ENCODE measurements around the gene NOL11. TPM values are rescaled to one million over a fixed set of nuclear protein-coding genes. Genes with fewer than 3 reads are reported as not detected.
"Not testable (repeated sequence)": the region's sequence is repeated elsewhere in the genome, so short reads cannot be mapped to it uniquely, and the experiment has no call there.

The NOL11 gene
- polyA plus RNA-seq (2013, experiment 1 of 2; ENCODE audit: insufficient read length): 36.2 TPM
- polyA plus RNA-seq (2013, experiment 2 of 2; ENCODE audit: insufficient read length): 25.4 TPM

DNA sequence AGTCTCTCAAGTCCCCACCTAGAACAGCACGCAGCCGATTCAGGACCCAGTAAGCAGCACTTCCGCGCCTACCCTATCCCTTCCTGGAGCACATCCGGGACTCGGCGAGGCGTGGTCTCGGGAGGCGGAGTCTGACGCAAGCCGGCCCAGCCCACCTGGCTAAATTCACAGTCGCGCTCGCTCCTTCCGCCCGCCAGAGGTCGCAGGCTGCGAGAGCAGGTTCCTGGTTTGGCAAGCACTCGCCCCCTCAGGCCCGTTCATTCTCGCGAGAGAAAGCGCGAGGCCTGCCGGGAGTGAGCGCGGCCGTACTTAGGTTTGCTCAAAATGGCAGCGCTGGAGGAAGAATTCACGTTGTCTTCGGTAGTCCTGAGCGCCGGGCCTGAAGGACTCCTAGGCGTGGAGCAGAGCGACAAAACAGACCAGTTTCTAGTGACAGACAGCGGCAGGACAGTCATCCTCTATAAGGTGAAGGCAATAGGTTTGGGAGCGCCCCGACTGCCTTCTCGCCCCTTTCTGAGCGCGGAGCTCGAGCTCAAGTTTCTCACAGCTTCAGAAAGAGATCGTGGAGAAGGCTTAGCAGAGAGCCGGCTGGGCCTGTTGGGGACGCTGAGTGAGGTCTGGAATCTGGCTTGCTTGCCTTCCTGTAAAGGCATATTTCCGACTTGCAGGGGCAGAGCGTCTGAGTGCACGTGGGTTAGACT, at the start of gene NOL11:
Gene NOL11, plus strand, starts transcription at position 313 of the 701 bp plus-strand sequence. Its CDS starts 12 bp downstream, at position 325.
- DNase-seq: peak; percentile 97

DNA sequence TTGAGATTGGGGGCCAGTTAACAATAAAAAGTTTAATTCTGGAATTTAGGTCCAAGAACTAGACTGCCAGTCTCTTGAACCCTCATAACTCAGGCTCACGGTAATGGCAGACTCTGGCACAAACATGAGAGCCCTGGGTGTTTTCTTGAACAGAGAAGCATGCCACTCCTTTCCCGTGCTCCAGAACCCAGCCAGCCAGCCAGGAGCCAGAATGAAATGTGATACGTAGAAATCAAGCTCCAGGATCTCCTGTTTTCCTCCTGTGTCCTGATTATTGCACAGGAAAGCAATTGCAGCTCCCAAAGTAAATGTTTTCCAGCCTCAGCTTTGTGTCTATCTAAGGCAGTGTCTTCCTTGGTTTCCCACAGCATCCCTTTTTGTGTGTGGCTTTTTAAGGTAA, 46.2 kb upstream of the NOL11 start:
- DNase-seq: no peak

DNA sequence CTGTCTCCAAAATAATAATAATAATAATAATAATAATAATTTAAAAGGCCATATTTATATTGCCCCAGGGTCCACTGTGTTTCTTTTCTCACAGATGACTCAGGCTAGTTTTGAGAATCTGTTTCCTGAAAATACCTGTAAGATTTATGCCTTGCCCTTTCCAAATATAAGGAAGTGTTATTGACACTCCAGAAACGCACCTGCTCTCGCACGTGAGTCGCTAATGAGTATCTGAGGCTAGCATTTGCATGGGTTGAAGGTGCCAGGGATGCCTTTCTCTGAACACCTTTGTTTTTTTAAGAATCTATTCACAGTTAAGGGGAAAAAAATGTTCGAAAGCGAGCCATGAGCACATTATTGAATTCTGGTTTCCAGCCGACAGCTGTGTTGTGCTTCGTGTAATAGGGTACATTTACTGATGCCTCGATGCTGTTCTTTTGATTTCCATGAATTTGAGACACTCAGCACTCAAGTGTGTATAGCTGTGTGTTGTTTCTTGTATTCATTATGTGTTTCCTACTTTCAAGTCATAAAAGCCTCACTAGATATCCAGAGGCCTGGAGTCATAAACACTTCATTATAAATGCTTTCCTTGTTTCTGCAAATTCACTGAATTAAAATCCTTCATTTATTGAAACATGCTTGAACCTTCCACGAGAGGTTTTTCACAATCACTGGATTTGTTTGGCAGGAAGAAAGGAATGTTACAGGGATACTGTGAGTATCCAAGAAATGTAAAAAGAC, 45.0 kb upstream of the NOL11 start:
- no peak for DNase-seq

DNA sequence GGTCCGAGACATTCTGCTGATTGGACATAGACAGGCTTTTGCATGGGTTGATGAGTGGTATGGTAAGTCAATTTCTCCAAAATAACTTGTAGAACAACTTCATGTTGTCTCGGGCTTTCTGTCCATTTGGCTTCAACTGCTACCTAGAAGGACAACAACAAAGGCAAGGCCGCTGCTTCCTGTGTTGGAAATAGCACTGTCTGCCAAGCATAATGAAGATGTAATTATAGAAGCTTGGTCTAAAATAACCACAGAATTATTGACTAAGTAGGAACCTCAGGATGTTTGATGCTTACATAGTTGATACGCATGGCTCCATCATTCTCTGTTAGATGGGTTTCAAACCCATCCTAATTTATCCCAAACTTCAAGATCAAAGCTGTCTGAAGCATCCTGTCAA, 42.3 kb upstream of the NOL11 start:
- no peak for DNase-seq

DNA sequence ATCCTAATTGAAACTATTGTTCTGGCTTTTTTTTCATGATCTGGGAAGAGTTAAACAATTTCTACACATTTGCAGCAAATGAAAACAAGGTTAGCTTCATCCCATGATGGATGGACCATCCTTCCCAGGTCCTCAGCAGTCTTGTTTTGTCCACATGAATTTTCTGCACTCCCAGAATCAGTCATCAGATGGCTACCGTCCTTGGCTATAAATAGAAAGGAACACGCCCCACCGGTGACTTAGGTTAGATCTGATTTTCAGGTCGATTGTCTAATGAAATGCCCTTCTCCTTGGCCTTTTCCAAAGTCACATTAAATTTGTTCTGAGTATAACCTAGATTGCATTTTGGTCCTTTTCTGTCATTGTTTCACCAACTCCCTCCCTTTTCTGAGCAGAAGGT, 41.4 kb upstream of the NOL11 start:
- no peak for DNase-seq

DNA sequence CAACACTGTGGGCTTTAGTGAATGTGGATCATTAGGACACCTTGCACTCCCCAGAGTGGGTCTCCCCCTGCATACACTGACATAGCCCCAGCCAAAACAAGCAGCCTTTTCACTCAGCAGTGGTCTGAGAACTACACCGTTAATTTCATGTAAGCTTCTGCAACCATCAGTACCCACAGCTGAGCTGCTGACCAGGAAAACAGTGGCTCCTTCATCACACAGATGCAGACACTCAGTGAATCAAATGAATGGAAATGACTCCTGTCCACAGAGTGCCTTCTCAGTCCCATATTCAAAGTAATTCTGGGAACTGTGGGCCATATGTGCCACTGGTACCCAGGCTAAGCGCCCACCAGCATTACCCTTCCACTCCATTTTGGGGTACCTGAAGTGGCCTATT, 39.3 kb upstream of the NOL11 start:
- no peak for DNase-seq

DNA sequence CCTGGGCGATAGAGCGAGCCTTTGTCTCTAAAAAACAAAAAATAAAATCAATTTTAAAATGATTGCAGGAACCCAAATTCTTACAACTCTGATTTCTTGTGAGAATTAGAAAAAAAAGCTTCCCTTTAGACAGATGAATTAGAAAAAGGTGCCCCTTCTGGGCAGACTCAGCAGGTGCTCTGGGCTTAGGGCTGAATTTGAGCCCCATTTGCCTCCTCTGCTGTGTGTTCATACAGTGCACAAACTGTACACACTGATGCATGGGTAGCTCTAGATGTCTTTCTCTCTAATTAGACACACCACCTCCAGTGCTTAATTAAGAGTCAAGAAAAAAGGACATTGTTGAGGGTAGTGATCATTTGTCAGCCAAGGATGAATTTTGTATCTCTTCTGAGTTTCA, 38.5 kb upstream of the NOL11 start:
- no peak for DNase-seq

DNA sequence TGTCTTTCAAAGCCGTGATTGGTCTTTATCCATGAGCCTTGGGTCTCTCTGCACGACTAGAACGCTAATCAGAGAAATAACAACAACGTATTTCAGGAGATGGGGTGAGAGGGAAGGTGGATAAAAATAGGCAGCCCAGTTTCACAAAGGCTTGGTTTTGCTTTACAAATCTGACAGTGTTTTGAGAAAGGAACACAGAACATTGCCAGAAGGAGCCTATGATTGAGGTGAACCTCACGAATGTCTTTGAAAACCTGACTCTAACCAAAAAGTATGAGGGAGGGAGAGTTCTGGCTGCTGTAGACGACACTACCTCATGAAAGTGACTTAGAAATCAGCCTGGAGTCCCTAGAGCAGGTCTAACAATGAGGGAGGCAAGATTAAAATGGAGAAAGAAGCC, 38.0 kb upstream of the NOL11 start:
- DNase-seq: no peak

DNA sequence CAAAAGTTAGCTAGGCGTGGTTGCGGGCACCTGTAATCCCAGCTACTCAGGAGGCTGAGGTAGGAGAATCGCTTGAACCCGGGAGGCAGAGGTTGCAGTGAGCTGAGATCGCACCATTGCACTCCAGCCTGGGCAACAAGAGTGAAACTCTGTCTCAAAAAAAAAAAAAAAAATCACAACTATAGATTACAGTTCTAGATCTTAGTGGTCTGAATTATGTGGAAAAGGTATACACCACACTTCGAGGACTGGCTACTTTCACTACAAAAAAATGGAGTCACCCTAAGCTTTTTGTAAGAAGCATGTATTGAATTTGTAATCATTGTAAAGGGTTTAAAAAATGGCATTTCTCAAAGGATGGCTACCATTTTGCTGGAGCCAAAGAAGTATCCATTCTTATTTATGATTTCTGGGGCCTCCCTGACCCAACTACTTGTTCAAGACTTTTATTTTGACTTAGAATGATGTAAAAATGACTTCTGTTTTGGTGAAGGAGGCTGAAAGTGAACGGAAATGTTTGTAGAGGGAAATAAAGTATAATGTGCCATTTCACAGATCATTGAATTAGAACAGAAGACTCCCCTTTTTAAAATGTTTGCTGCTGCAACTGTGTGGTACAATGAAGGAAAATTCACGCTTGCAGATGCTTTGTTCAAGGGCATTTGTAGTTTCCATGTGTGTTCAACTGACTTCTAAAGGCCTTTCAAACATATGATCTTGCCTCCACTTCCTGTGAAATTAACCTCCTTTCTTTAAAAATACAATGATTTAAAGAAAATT, 37.1 kb upstream of the NOL11 start:
- no peak for DNase-seq

DNA sequence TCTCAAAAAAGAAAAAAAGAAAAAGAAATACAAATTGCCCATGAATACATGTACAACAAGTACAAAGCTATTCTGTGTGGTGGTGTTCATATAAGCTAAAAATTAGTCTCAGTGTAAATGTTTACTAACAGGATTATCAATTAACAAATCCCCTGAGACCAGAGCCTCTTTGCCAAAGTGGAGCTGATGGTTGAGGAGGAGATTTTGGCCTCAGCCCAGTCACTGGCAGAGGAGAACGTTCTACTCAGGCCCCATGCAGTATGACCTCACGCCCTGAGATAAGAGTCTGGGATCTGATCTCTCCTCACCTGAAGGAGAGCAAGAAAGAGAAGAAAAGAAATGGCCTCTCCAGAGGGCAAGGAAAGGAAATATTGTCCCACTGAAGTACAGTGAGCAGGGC, 35.5 kb upstream of the NOL11 start:
- no peak for DNase-seq

DNA sequence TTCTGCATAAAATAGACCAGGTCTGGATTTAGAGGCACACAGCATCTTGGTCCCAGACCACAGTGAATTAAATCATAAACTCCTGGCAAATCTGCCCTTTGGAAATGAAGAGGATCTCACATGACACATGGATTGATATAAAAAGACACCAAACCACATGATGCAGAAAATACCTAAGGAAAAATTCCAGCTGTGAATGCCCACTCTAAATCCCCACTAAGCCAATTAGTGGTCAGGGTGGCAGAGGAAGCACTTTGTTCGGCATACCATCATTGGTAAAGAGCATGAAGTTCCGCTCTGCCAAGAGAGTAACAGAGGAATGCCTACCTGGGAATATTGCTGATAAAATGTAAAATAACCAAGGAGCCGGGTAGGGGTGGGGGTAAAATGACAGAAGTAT, 32.4 kb upstream of the NOL11 start:
- DNase-seq: no peak

DNA sequence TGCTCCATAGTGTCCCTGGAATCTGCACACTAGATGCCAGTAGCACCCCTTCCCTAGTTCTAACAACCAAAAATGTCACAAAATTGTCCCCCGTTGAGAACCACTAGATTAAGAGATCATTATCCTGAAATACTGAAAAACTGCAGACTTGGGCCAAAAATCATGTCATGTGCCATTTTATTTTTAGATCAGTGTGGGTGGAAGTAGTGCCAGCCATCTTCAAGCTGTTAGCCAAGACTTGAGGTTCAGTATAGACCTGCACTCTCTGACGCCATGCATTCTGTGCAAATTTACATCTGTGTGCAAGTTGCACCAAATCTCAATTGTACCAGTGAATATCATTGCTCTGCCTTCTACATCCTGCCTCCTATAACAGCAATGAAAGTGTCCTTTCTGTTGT, 31.5 kb upstream of the NOL11 start:
- DNase-seq: no peak

DNA sequence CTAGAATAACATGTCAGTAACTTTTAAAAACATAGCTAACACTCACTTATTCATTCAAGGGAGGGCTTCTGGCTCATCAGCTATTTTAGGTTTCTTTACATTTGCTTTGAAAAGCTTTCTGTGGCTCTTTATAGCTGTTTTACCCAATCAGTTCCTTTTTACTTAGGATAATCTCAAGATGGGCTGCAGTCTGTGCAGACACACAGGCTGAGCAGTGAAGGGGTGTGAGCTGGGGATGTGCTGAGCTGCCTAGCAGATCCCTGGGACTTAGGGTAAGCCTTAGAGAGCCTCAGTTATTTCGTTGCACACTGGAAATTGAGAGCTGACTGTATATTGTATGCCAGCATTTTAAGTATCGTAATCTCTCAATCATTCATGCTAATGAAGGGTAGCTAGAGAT, 30.2 kb upstream of the NOL11 start:
- DNase-seq: no peak

DNA sequence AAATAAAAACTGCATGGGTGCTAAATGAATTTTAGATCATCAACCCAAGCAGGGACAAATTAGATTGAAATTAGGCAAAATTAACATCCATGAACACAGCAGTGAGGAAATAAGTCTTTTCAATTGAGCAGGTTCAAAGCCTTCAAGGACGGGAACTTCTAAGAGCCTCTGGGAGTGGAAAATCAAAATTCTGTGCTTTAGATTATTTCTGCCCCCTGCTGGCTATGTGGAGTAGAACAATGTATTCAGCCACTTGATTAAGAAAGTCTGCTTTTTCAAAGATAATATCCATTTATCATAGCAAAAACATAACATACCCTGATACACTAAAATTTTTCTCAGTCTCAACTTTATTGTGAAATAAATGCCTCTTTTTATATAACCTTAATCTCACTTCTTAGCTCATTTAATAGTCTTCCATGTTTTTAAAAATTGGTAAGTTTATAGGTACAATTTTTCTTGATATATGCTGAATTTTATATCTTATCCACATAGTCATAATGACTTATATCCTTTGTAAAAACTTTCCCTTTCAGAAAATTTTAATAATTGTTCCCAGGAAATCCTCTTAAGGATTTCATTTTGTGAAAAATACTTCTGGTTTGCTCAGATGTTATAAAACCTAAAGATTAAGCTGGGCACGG, 28.1 kb upstream of the NOL11 start:
- peak; percentile 59 for DNase-seq

DNA sequence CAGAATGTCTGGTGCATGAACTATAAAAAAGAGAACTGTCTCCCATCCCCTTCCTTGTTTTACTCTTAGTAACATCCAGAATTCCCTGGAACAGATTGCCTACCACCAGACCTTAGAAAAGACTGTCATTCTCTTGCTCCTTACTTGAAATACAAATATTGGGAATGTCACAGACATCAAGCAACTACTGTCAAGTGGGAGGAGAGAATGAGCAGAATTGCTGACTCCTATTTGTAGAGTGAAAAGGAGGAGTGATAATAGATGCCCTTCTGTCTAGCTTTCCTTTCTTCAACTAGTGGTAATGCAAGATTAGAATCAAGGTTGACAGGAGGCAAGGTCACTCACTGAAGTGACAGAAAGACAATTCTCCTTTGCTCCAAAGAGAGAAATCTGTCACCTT, 23.9 kb upstream of the NOL11 start:
- DNase-seq: no peak

DNA sequence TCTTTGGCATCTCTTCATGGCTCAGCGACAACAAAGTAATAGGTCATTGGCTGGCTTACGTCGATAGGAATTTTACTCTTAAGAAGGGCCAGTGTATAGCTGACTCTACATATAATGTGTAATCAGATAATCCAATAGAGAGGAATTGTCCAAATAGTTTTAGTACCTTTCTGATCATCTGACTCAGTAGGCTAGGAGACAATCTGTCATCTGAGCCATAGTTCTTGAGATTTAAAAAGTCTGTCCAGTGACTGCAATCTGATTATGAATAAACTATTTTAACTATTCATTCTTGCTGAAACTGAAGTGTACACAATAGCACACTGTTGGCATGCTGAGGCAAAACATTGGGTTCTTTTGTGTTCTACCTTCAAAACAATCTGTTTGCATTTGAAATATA, 21.4 kb upstream of the NOL11 start:
- DNase-seq: no peak

DNA sequence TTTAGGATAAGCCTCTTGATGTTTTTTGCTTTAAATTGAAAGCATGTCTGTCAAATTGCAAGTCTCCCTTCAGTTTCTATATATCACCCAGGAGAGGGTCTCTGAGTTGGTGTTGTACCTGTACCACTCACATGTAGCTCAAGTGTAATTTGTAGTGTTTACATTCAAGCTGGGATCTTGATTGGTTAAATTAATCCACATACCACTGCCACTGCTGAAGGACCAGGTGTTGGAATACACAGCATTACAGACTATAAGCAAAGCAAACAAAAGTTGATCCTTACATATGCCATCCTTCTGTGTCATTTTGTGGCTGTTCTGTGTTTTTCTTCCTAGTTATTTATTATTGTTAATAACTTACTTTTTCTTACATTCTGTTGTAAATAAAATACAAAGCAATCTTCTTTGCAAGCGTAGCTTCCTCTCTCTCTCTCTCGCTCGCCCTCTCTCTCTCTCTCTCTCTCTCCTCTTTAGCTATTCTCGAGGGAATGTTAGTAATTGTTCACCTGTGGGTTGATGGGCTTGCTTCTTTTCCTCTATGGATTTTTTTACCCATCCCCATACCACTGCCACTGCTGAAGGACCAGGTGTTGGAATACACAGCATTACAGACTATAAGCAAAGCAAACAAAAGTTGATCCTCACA, 20.8 kb upstream of the NOL11 start:
- DNase-seq: no peak

DNA sequence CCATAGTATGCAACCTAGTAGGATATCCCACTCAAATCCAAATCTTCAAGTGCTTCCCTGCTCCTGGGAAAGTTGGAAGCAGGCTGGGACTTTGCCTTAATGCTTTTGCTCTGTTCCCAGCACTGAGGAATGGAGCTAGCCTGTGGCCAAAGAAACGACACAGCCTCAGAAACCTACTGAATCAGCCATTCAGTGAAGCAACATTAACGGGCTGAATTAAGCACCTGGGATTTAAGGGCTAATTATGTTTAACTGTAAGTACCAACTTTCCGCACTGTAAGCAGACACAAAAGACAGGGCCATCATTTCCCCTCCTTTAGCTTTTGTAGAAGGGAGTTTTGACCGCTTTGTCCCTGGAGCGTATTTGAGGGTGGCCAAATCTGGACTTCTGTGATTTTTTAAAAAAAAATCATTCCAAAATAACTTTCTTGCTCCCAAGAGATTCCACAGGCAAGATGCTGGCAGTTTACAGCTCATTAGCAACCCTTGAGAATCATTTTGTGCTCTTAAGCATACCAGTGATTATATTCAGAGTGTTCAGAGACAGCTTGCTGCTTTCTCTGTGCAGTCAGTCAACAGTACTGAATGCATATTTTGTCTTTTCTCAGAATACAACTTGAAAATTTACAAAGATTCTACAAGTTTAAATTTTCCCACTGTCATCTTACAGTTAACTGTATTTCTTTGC, 17.6 kb upstream of the NOL11 start:
- no peak for DNase-seq

DNA sequence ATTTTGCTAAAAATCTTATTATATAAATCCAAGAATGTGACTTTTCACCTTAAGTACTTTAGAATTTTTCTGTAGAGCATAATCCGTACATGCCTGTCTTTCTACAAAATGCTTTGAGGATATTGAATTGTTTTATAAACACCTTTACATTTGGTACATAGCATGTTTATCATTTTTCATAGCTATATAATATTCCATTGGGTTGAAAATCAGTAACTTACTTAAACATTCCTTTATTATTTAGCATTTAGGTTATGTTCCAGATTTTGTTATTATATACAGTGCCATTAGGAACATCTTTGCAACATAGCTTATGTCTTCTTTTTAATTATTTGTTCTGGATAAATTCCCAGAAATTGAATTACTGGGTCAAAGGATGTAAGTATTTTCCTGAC, 17.0 kb upstream of the NOL11 start:
- DNase-seq: no peak

DNA sequence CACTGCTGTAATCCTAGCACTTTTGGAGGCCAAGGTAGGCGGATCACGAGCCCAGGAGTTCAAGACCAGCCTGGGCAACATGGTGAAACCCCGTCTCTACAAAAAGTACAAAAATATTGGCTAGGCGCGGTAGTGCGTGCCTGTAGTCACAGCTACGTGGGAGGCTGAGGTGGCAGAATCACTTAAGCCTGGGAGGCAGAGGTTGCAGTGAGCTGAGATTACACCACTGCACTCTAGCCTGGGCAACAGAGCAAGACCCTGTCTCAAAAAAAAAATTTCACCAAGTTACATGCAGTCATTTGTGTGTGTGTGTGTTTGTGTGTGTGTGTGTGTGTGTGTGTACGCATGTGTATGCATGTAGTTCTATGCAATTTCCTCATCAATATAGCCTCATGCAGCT, 14.9 kb upstream of the NOL11 start:
- not testable (repeated sequence) for DNase-seq

DNA sequence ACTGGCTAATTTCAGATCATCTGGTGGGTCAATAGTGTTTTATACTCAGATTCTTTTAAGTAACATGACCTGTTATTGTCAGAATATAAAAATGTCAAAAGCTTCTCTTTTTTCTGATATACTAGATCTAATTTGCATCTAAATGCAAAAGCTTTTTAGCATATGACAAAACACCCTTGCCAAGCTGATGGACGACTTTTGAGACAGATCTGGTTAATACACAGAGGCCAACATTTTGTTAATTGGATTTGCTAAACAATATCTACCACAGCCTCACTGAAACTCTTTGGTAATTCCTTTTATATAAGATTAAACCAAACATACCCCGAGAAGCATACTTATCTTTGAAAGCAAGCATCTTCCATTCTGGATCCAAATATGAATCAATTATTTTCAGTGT, 10.3 kb upstream of the NOL11 start:
- DNase-seq: no peak

DNA sequence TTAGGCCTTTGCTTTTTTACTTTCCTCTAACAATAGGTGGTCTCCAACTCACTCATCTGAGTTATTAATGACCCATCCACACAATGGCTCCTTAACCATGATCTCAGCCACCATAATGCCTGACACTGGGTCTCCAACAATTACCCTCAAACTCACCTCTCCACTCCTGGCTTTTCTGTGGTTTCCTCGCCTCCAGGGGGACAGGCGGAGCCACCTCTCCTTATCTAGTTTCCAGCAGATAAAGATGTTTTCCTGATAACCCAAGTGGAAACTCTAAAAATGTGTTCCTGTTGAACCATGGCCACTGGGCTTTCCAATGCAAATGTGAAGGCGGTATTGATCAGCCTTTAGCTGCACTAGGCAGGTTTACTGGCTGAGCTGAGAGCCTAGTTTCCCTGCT, 9.4 kb upstream of the NOL11 start:
- no peak for DNase-seq

Data from fibroblast of skin of back (primary cell).